T-helper 1 cell treated with Interleukin-12 subunit alpha and Interleukin-12 subunit beta and Interleukin-4 antibody, amounts not matched to agents 30 ng/mL and 1 ng/mL, for 36 hours (primary cell): ENCODE measurements around the gene DNM1. TPM values are rescaled to one million over a fixed set of nuclear protein-coding genes. Genes with fewer than 3 reads are reported as not detected.

ENCODE experiments used
- intact Hi-C: fragments of 100-400 bp; cut with micrococcal nuclease; formaldehyde crosslinking; loops from one replicate; pipeline ENCODE4 v1.15.1; 2024
- total RNA-seq: library from RNA; stranded (reverse); gene quantifications from 2 replicates; pipeline ENCODE4 v1.2.3, GENCODE V29; 2022

Gene DNM1
- total RNA-seq, 1 donor from 2014 or later: 0.49 TPM

- intact Hi-C loops: no loop called here
Measured at GRCh38 chr9:128297221-128297773, 94.1 kb downstream of the DNM1 start.

GRCh38 chr9:128298535-128299482 is 95.6 kb downstream of the DNM1 start:
- intact Hi-C loops: no loop called here

- intact Hi-C loops: no loop called here
Measured at GRCh38 chr9:128304136-128304970, 101.2 kb downstream of the DNM1 start.

Other genes starting within 250 kb of the DNM1 start
- 175 and 186 TPM in 2 replicates for gene EEIG1, start 222.4 kb upstream of the DNM1 start, total RNA-seq
- gene NAIF1, start 136.1 kb upstream of the DNM1 start, total RNA-seq: 12.6 and 13.8 TPM in 2 replicates
- gene SLC25A25, start 135.1 kb upstream of the DNM1 start, total RNA-seq: 13.9 and 14.8 TPM in 2 replicates
- gene PTGES2, start 75.7 kb upstream of the DNM1 start, total RNA-seq: 65.4 and 74.4 TPM in 2 replicates
- not detected in 2 replicates for gene LCN2, start 53.9 kb upstream of the DNM1 start, total RNA-seq
- 79.8 and 83.8 TPM in 2 replicates for gene BBLN, start 43.1 kb upstream of the DNM1 start, total RNA-seq
- 142 and 148 TPM in 2 replicates for gene CIZ1, start 11.8 kb upstream of the DNM1 start, total RNA-seq
- 53.0 and 63.9 TPM in 2 replicates for gene GOLGA2, start 72.6 kb downstream of the DNM1 start, total RNA-seq
- gene SWI5, start 72.9 kb downstream of the DNM1 start, total RNA-seq: 9.1 and 9.7 TPM in 2 replicates
- gene TRUB2, start 119.1 kb downstream of the DNM1 start, total RNA-seq: 27.9 and 29.0 TPM in 2 replicates
- 42.1 and 42.4 TPM in 2 replicates for gene COQ4, start 119.5 kb downstream of the DNM1 start, total RNA-seq
- 25.3 and 25.8 TPM in 2 replicates for gene SLC27A4, start 137.1 kb downstream of the DNM1 start, total RNA-seq
- 70.7 and 75.8 TPM in 2 replicates for gene URM1, start 168.0 kb downstream of the DNM1 start, total RNA-seq
- 0.88 and 1.7 TPM in 2 replicates for gene CERCAM, start 217.5 kb downstream of the DNM1 start, total RNA-seq